Body of pancreas (tissue), 4 donors: ENCODE results near the gene INTS11. TPM values are rescaled to one million over a fixed set of nuclear protein-coding genes. Genes with fewer than 3 reads are reported as not detected.

Experiments
- ATAC-seq: fragments of 150-250 bp; one replicate; pipeline ENCODE4 v1.9.1; 2016
- DNase-seq, 4 donors: peaks; one replicate each; pipeline ENCODE4 v3.0.0-alpha.2; 2019
- H3K27ac ChIP-seq, 4 donors: fragments of 200-600 bp; sonication (generic); 1 replicate in 3 of 4; 2 replicates in 1 of 4; pipeline versions ENCODE4 v1.5.1 to v1.6.1; 2016 to 2019; ENCODE audit warnings: mild to moderate bottlenecking in 1 of 4, mixed read lengths in 1 of 4, moderate library complexity in 1 of 4
- H3K27me3 ChIP-seq, 2 donors: fragments of 200-600 bp; sonication (generic); one replicate each; pipeline ENCODE4 v1.6.0; 2016; ENCODE audit warnings: mild to moderate bottlenecking in 1 of 2
- H3K36me3 ChIP-seq, 2 donors: fragments of 200-600 bp; sonication (generic); replicated peaks in 1 of 2; 2 replicates each; pipeline ENCODE4 v1.5.1; 2016; ENCODE audit warnings: low read depth in 2 of 2; ENCODE audit not compliant: insufficient read depth in 1 of 2
- H3K4me1 ChIP-seq: fragments of 200-600 bp; sonication (generic); one replicate; pipeline ENCODE4 v1.6.0; 2016
- H3K4me3 ChIP-seq, 2 donors: fragments of 200-600 bp; sonication (generic); 1 replicate in 1 of 2; 2 replicates in 1 of 2; pipeline ENCODE4 v1.5.1; 2016 to 2019
- H3K9me3 ChIP-seq, 3 donors: fragments of 200-600 bp; sonication (generic); 1 replicate in 2 of 3; 2 replicates in 1 of 3; pipeline ENCODE4 v1.5.1; 2016
- POLR2A ChIP-seq, 3 donors: fragments of 450-650 bp; IDR thresholded peaks; one replicate each; pipeline ENCODE4 v1.6.1; 2016; ENCODE audit warnings: antibody characterized with exemption in 3 of 3, mild to moderate bottlenecking in 2 of 3
- WGBS, 2 donors: methylation state at CpG; one replicate each; pipeline ENCODE4 v1.1.5; 2017; 5-methylcytosine and 5-hydroxymethylcytosine counted together
- intact Hi-C: fragments of 100-400 bp; cut with DNase I; formaldehyde crosslinking; loops from one replicate; pipeline ENCODE4 v1.15.1; 2023
- total RNA-seq, 2 donors: library from RNA; depleted of rRNA; stranded (reverse); fragments of >200 nt; gene quantifications; one replicate each; pipeline ENCODE4 v1.1.0, GENCODE V29; 2016
- TF ChIP-seq, protein P1 (sequence below), 7 experiments: fragments of 450-650 bp in 4 of 7; fragments of 200-600 bp in 3 of 7; sonication (generic) in 3 of 7; IDR thresholded peaks; one replicate each; pipeline ENCODE4 v1.5.1; 2016 to 2019; ENCODE audit warnings: antibody characterized with exemption in 7 of 7

The INTS11 gene
- total RNA-seq, 2 donors from 2014 or later, result 89.0 to 189 TPM

DNA sequence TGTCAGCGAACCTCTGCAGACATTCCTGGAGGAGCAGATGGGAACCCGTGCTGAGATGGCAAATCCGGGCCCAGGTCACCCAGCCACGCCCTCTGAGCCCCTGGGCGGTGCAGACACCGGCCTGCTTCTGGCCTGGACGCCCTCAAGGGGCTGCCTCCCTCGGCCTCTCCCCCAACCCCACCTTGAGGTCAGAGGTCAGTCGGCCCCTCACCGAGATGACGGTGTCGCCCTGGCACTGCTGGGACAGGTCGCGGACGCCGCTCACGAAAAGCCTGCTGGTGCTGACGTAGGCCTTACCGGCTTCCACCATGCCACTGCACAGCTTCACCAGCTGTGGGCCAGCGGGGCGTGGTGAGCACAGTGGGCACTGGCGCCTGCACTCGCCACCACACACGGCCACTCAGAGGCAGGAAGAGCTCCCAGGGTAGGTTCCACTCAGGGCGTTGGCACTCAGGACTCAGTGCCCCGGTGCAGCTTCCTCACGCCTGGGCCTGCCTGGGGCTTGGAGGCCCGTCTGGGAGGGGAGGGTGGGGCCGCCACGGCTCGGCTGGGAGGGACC, 21.4 kb downstream of the INTS11 start:
- intact Hi-C loops, result no loop called here
- Histone ChIP-seq H3K27me3 (no peaks in the 10 kb centered on the region), H3K27ac (no peak overlapping the region), H3K9me3 (no peaks in the 10 kb centered on the region), H3K36me3 (no peaks in the 10 kb centered on the region), H3K4me3 (no peak overlapping the region), H3K4me1 (peaks cover 33% of the 10 kb centered on the region)
- TF ChIP-seq POLR2A (IDR thresholded peaks at IDR 0.05), result no peak
- TF ChIP-seq, protein P1, sequence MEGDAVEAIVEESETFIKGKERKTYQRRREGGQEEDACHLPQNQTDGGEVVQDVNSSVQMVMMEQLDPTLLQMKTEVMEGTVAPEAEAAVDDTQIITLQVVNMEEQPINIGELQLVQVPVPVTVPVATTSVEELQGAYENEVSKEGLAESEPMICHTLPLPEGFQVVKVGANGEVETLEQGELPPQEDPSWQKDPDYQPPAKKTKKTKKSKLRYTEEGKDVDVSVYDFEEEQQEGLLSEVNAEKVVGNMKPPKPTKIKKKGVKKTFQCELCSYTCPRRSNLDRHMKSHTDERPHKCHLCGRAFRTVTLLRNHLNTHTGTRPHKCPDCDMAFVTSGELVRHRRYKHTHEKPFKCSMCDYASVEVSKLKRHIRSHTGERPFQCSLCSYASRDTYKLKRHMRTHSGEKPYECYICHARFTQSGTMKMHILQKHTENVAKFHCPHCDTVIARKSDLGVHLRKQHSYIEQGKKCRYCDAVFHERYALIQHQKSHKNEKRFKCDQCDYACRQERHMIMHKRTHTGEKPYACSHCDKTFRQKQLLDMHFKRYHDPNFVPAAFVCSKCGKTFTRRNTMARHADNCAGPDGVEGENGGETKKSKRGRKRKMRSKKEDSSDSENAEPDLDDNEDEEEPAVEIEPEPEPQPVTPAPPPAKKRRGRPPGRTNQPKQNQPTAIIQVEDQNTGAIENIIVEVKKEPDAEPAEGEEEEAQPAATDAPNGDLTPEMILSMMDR (IDR thresholded peaks at IDR 0.05), result no peak
- ATAC-seq (no peak), DNase-seq (no peak)
- WGBS, 2 donors, result 81% methylated on average over 24 of the region's 31 CpGs; no CpG with 5 or more reads in 1 of the 2 donors

DNA sequence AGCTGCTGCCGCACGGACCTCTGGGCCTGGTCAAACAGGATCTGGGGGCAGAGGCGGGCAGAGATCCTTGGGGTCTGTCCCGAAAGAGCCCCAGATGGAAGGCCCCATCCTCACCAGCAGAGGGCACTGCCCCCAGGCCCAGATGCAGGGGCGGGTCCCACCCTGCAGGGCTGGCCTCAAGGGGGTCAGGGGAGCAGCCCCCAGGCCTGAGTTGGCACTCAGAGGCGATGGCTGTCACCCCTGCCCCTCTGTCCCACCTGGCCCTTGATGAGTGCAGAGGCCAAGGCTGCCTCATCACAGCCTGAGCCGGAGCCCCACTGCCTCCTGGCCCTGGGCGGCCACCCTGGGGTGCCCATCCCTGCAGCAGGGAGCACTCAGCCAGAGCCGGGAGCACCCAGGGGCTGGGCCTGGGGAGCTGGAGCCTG, 22.4 kb downstream of the INTS11 start:
- no peaks in the 10 kb centered on the region for H3K36me3 ChIP-seq
- H3K4me3 ChIP-seq, result no peak overlapping the region
- WGBS, 2 donors, result 88% methylated on average over 9 of the region's 9 CpGs; no CpG with 5 or more reads in 1 of the 2 donors
- no peak for TF ChIP-seq POLR2A (IDR thresholded peaks at IDR 0.05)
- TF ChIP-seq, protein P1 (IDR thresholded peaks at IDR 0.05), result peak in 6 of 7 experiments; percentile 15 to 29 (median 18)
- no peaks in the 10 kb centered on the region for H3K27me3 ChIP-seq
- intact Hi-C loops, result no loop called here
- no peaks in the 10 kb centered on the region for H3K9me3 ChIP-seq
- peaks cover 30% of the 10 kb centered on the region for H3K4me1 ChIP-seq
- no peak overlapping the region for H3K27ac ChIP-seq
- ATAC-seq (no peak), DNase-seq (no peak)

DNA sequence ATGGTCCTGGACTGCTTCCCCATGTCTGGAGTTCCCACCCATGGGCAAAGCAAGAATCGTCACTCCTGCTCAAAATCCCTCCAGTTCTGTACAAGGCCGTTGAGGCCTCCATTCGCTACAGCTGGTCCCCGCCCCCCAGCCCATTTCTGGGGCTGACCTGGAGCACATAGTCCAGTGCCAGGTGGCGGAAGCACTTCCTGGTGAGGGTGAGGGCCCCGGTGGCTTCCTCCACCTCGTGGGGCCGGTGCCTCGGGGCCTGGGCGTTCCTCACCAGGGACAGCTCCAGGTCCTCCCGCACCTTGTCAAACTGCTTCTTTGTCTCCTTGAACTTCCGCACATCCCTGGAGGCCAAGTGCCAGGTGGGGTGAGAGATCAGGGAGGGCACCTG, 24.1 kb downstream of the INTS11 start:
- DNase-seq (no peak), ATAC-seq (no peak)
- TF ChIP-seq POLR2A (IDR thresholded peaks at IDR 0.05), result no peak
- TF ChIP-seq, protein P1 (IDR thresholded peaks at IDR 0.05), result no peak
- Histone ChIP-seq H3K9me3 (no peaks in the 10 kb centered on the region), H3K27ac (no peak overlapping the region), H3K4me3 (no peak overlapping the region), H3K36me3 (no peaks in the 10 kb centered on the region), H3K4me1 (peaks cover 13% of the 10 kb centered on the region), H3K27me3 (no peaks in the 10 kb centered on the region)
- 86 to 90% methylated on average over 3 to 12 of the region's 12 CpGs for WGBS, 2 donors
- intact Hi-C loops, result no loop called here

DNA sequence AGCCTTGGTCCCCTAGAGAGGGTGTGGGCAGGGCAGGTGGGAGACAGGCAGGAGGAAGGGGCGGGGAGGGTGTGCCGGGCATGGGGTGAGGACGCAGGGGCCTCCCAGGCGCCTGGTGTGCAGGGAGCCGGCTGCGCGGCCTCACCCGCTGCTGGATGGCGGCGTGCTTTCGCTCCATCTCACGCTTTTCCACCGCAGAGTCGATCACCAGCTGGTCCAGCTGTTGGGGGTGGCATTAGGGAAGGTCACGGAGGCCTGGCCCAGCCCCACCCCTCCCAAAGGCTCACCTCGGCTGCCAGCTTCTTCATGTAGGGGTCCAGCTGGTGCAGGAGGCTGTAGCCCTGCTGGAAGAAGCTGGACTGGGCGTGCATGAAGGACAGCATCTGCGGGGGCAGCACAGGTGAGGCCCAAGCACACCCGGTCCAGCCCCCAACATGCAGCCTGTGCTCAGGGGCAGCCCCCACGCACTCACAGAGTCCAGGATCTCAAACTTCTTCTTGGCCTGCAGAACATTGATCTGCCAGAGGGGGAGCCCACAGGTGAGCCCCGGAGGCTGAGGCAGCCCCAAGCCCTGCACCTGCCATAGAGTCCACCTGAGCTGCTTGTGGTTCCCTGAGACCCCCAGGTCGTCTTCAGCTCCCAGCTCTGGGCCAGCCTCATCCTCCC, 24.6 kb downstream of the INTS11 start:
- no peaks in the 10 kb centered on the region for H3K36me3 ChIP-seq
- WGBS, 2 donors, result 88 to 96% methylated on average over 9 to 22 of the region's 22 CpGs
- intact Hi-C loops, result loop anchor here (10.0 kb wide), 2 partner anchors 265 to 315 kb away; partner anchors contain the start of gene PERM1

More for the DNA sequence above, 24.6 kb downstream of the INTS11 start:
- Histone ChIP-seq H3K9me3 (no peaks in the 10 kb centered on the region), H3K4me1 (peaks cover 8% of the 10 kb centered on the region), H3K27me3 (no peaks in the 10 kb centered on the region), H3K27ac (no peak overlapping the region), H3K4me3 (no peak overlapping the region)
- no peak for ATAC-seq
- TF ChIP-seq POLR2A (IDR thresholded peaks at IDR 0.05), result no peak
- TF ChIP-seq, protein P1 (IDR thresholded peaks at IDR 0.05), result peak in 4 of 7 experiments; percentile 14 to 29 (median 22)
- no peak for DNase-seq
